Measurements from ENCODE around the gene SPAG17.

- TF ChIP-seq PPARA (CRISPR knock-in tag; IDR thresholded peaks at IDR 0.05; ENCODE audit: borderline replicate concordance) (no peak), CSDC2 (CRISPR knock-in tag; IDR thresholded peaks at IDR 0.05) (no peak), SNAI2 (CRISPR knock-in tag; IDR thresholded peaks at IDR 0.05) (no peak), ZNF70 (CRISPR knock-in tag; IDR thresholded peaks at IDR 0.05) (no peak), ZFP30 (CRISPR knock-in tag; IDR thresholded peaks at IDR 0.05) (no peak), PATZ1 (CRISPR knock-in tag; IDR thresholded peaks at IDR 0.05; ENCODE audit: borderline replicate concordance) (no peak)
Measured at GRCh38 chr1:118209648-118210047, 24.6 kb upstream of the SPAG17 start.

Data from SK-N-SH treated with all-trans-retinoic acid at 6 μM for 48 hours (cell line).